Common myeloid progenitor, CD34-positive (primary cell): ENCODE results near the gene SIAH3. TPM values are rescaled to one million over a fixed set of nuclear protein-coding genes. Genes with fewer than 3 reads are reported as not detected.

ENCODE experiments used
- CTCF ChIA-PET: fragments of 350-600 bp; sonication (Branson Sonifier 250); formaldehyde crosslinking; loops from one replicate; lab custom pipeline; 2021; ENCODE audit warnings: antibody characterized with exemption; lab: Charles Lee
- POLR2A ChIA-PET: fragments of 350-600 bp; sonication (Branson Sonifier 250); formaldehyde crosslinking; loops from one replicate; lab custom pipeline; 2021; ENCODE audit warnings: antibody characterized with exemption; lab: Charles Lee
- DNase-seq, 3 donors: peaks; one replicate each; pipeline versions ENCODE4 v3.0.0 to v3.0.0-alpha.2; 2013
- H3K27ac ChIP-seq, 2 experiments: 1 replicate in 1 of 2; 2 replicates in 1 of 2; pipeline ENCODE4 v1.7.0; 2013; ENCODE audit warnings: inconsistent platforms in 2 of 2, low read length in 2 of 2, mild to moderate bottlenecking in 2 of 2, low read depth in 1 of 2, moderate library complexity in 1 of 2; ENCODE audit not compliant: severe bottlenecking in 2 of 2, insufficient read depth in 1 of 2, poor library complexity in 1 of 2
- H3K27me3 ChIP-seq, 5 experiments: replicated peaks in 2 of 5; 1 replicate in 3 of 5; 2 replicates in 2 of 5; pipeline versions ENCODE4 v1.6.1 to v1.7.0; 2013; ENCODE audit warnings: low read length in 4 of 5, mild to moderate bottlenecking in 2 of 5, moderate library complexity in 2 of 5, inconsistent platforms in 1 of 5; ENCODE audit not compliant: insufficient read depth in 5 of 5, control insufficient read depth in 4 of 5
- H3K36me3 ChIP-seq, 4 experiments: 1 replicate in 2 of 4; 2 replicates in 2 of 4; pipeline versions ENCODE4 v1.6.1 to v1.7.0; 2013; ENCODE audit warnings: low read length in 3 of 4, control low read depth in 1 of 4, mild to moderate bottlenecking in 1 of 4; ENCODE audit not compliant: control insufficient read depth in 4 of 4, insufficient read depth in 4 of 4
- H3K4me1 ChIP-seq, 4 experiments: 1 replicate in 3 of 4; 2 replicates in 1 of 4; pipeline versions ENCODE4 v1.6.1 to v1.7.1; 2013; ENCODE audit warnings: low read length in 3 of 4, mild to moderate bottlenecking in 3 of 4, control low read depth in 1 of 4, inconsistent platforms in 1 of 4, moderate library complexity in 1 of 4; ENCODE audit not compliant: control insufficient read depth in 4 of 4, insufficient read depth in 4 of 4; ENCODE audit errors: control extremely low read depth in 1 of 4
- H3K4me3 ChIP-seq, 7 experiments: 1 replicate in 4 of 7; 2 replicates in 3 of 7; pipeline versions ENCODE4 v1.5.1 to v1.7.0; 2013; ENCODE audit warnings: mild to moderate bottlenecking in 7 of 7, low read length in 6 of 7, moderate library complexity in 6 of 7, inconsistent platforms in 2 of 7, low read depth in 2 of 7, control low read depth in 1 of 7; ENCODE audit not compliant: insufficient read depth in 4 of 7, control insufficient read depth in 1 of 7; ENCODE audit errors: extremely low read depth in 1 of 7
- H3K9me3 ChIP-seq, 5 experiments: 1 replicate in 4 of 5; 2 replicates in 1 of 5; pipeline versions ENCODE4 v1.6.1 to v1.7.1; 2013; ENCODE audit warnings: low read length in 4 of 5, mild to moderate bottlenecking in 2 of 5, inconsistent platforms in 1 of 5, low read depth in 1 of 5, moderate library complexity in 1 of 5; ENCODE audit not compliant: control insufficient read depth in 4 of 5, insufficient read depth in 2 of 5; ENCODE audit errors: control extremely low read depth in 1 of 5
- WGBS: methylation state at CpG from one replicate; pipeline ENCODE4 v1.1.5; 2013; ENCODE audit not compliant: insufficient coverage; 5-methylcytosine and 5-hydroxymethylcytosine counted together
- polyA plus RNA-seq: library from polyadenylated mRNA; unstranded; fragments of 120-200 nt; gene quantifications from one replicate; pipeline ENCODE4 v1.2.1, GENCODE V29; 2013

SIAH3 gene
- 0.54 TPM for polyA plus RNA-seq

- Histone ChIP-seq H3K9me3 (peaks cover 0 to 3% (median 0%) of the 10 kb centered on the region in 5 experiments), H3K4me1 (peaks cover 13 to 50% (median 33%) of the 10 kb centered on the region in 4 experiments), H3K27ac (no peak within 1 kb of the TSS), H3K4me3 (peak within 1 kb of the TSS; percentile 26 to 89 (median 71)), H3K36me3 (no peaks in the 10 kb centered on the region), H3K27me3 (peaks cover 0 to 15% (median 0%) of the 10 kb centered on the region in 5 experiments)
- WGBS: 0% methylated on average over 28 of the region's 35 CpGs
- ChIA-PET CTCF (interaction anchor here (0.7 to 1.7 kb wide), 3 partner anchors 8 to 28 kb away, joined by 3 to 6 read pairs (median 4); no protein-coding TSS in a partner anchor), POLR2A (interaction anchor here (0.6 kb wide), 1 partner anchor 104 kb away, joined by 3 read pairs; no protein-coding TSS in a partner anchor)
- peak; percentile 51 to 82 (median 73) for DNase-seq
These were observed at the start of gene SIAH3 for GRCh38 chr13:45851171-45851921. Gene SIAH3, minus strand, starts transcription at chr13:45851753. Its CDS starts 124 bp downstream, at chr13:45851629.

DNA sequence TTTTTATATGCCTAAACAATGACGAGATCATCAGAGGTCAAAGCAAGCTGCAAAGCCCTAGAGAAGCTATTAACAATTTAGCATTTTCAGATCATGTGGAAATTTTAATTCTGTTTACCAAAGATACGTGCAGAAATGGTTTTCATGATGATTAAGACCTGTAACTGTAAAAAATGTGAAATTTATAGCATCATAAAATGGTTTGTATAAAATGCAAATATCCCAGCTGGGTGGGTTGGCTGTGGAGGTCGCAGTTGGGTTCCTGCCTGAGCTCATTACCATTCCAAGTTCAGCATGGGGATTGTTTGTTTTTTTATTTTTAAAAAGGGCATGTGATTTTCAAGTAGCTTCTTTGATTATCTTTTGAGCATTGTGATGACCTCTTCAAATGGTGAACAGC, 47.9 kb upstream of the SIAH3 start:
- ChIA-PET POLR2A (no interaction called here), CTCF (interaction anchor here (1.2 kb wide), 1 partner anchor 11 kb away, joined by 3 read pairs; no protein-coding TSS in a partner anchor)
- no peak overlapping the region for H3K4me3 ChIP-seq
- no peaks in the 10 kb centered on the region for H3K9me3 ChIP-seq
- DNase-seq: no peak
- no peaks in the 10 kb centered on the region for H3K27me3 ChIP-seq
- 100% methylated on average over 2 of the region's 3 CpGs for WGBS
- no peaks in the 10 kb centered on the region for H3K36me3 ChIP-seq
- H3K4me1 ChIP-seq: peaks cover 0 to 2% (median 0%) of the 10 kb centered on the region in 4 experiments
- no peak overlapping the region for H3K27ac ChIP-seq

GRCh38 chr13:45897562-45897961, 46.0 kb upstream of the SIAH3 start:
- CTCF ChIA-PET: no interaction called here
- H3K4me1 ChIP-seq: peaks cover 0 to 2% (median 0%) of the 10 kb centered on the region in 4 experiments
- H3K9me3 ChIP-seq: no peaks in the 10 kb centered on the region
- no peaks in the 10 kb centered on the region for H3K27me3 ChIP-seq
- POLR2A ChIA-PET: no interaction called here
- no peak overlapping the region for H3K27ac ChIP-seq
- H3K36me3 ChIP-seq: no peaks in the 10 kb centered on the region
- no peak overlapping the region for H3K4me3 ChIP-seq
- DNase-seq: no peak
- no CpG with 5 or more reads among the region's 2 CpGs for WGBS

DNA sequence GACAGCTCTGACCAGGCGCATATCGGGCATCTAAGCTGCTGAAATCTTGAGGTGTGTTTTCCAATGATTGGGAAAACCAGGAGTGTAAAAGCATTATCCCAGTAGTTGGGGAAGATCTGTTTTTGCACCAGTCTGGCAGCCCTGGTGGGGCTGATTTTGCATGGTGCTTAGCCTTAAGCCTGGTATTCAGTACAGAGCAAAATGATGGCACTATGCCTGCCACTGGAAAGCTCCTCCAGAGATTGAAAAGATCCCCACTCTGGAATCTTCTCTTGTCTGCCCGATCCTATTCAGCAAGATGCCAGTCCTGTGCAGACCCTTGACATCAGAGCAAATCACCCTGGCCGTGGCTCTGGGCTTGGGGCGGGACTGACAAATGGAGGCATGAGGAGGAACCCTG, 44.7 kb upstream of the SIAH3 start:
- Histone ChIP-seq H3K36me3 (no peaks in the 10 kb centered on the region), H3K4me1 (peaks cover 0 to 2% (median 0%) of the 10 kb centered on the region in 4 experiments), H3K9me3 (no peaks in the 10 kb centered on the region), H3K27me3 (no peaks in the 10 kb centered on the region), H3K27ac (no peak overlapping the region), H3K4me3 (no peak overlapping the region)
- 100% methylated on average over 3 of the region's 5 CpGs for WGBS
- CTCF ChIA-PET: no interaction called here
- no peak for DNase-seq
- POLR2A ChIA-PET: no interaction called here

- no peaks in the 10 kb centered on the region for H3K9me3 ChIP-seq
- POLR2A ChIA-PET: no interaction called here
- no peak overlapping the region for H3K27ac ChIP-seq
- H3K36me3 ChIP-seq: no peaks in the 10 kb centered on the region
- peaks cover 0 to 2% (median 0%) of the 10 kb centered on the region in 4 experiments for H3K4me1 ChIP-seq
- CTCF ChIA-PET: no interaction called here
- WGBS: no CpG with 5 or more reads among the region's 2 CpGs
- no peak overlapping the region for H3K4me3 ChIP-seq
- H3K27me3 ChIP-seq: no peaks in the 10 kb centered on the region
- no peak for DNase-seq
These were observed 44.3 kb upstream of the SIAH3 start for GRCh38 chr13:45895881-45896280.

DNA sequence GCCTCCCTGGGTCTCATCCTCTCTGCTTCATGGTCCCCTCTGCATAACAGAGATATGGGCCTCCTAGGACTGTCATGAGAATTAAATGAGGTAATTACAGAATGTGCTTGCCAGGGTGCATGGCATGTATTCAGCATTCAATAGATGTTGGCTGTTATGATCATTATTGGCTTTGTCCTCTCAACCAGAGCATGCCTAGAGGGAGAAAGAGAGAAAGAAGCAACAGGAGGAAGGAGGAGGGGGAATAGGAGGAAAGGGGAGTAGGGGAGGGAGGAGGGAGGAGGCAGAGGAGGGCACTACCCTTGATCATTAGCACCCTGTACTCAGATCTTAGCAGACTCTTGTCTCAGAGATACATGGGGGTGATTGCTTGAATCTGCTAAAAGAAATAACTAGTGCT, 41.0 kb upstream of the SIAH3 start:
- Histone ChIP-seq H3K4me1 (peaks cover 0 to 2% (median 0%) of the 10 kb centered on the region in 4 experiments), H3K36me3 (no peaks in the 10 kb centered on the region), H3K27me3 (peaks cover 0 to 2% (median 0%) of the 10 kb centered on the region in 5 experiments), H3K9me3 (no peaks in the 10 kb centered on the region), H3K27ac (no peak overlapping the region), H3K4me3 (no peak overlapping the region)
- CTCF ChIA-PET: no interaction called here
- no peak for DNase-seq
- POLR2A ChIA-PET: no interaction called here

DNA sequence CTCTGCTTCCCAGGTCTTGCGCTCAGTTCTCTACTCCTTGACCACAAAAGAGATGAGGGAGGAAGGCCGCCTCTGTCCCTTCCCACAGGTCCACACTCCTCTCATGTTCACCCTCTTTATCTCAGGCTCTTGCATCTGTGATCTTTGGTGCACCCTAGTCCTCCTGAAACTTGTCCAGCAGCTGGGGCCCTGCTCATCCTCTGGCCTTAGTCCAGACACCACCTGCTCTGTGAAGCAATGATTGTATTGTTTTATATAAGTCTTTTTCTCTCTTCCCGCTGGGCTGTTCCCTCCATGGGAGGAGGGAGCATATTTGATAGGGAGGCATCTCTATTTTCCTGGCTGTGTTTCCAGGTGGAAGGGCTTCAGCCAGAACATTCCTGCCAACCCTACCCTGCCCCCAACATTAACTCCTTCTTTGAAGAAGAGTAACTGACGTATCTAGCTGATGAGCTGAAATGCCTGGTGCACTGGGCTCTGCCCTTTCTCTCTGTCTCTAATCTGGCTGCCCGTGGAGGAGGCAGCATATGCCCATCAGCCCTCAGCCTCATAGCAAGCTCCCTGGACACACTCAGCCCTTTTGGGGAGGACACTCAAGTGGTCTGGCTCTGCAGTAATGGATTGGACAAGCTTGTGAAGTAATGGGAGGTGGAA, 38.2 kb upstream of the SIAH3 start:
- 87% methylated on average over 2 of the region's 5 CpGs for WGBS

More for the DNA sequence above, 38.2 kb upstream of the SIAH3 start:
- POLR2A ChIA-PET: no interaction called here
- no peaks in the 10 kb centered on the region for H3K36me3 ChIP-seq
- H3K27me3 ChIP-seq: peaks cover 0 to 2% (median 0%) of the 10 kb centered on the region in 5 experiments
- CTCF ChIA-PET: interaction anchor here (0.8 kb wide), 1 partner anchor 267 kb away, joined by 3 read pairs; no protein-coding TSS in a partner anchor
- H3K27ac ChIP-seq: no peak overlapping the region
- DNase-seq: no peak
- no peak overlapping the region for H3K4me3 ChIP-seq
- H3K4me1 ChIP-seq: no peaks in the 10 kb centered on the region
- H3K9me3 ChIP-seq: no peaks in the 10 kb centered on the region
